Measurements from ENCODE around the gene PPP1R7. TPM values are rescaled to one million over a fixed set of nuclear protein-coding genes. Genes with fewer than 3 reads are reported as not detected.

Gene PPP1R7
- total RNA-seq, 1 donor, result 27.2 TPM

GRCh38 chr2:241160318-241160717, 10.1 kb downstream of the PPP1R7 start:
- Histone ChIP-seq H3K9me3 (ENCODE audit: low read depth, low read length) (no peaks in the 10 kb centered on the region), H3K27me3 (ENCODE audit: insufficient read depth, low read length) (no peaks in the 10 kb centered on the region), H3K4me3 (ENCODE audit: low read length) (no peak overlapping the region), H3K4me1 (ENCODE audit: insufficient read depth, low read length) (peaks cover 5% of the 10 kb centered on the region)

DNA sequence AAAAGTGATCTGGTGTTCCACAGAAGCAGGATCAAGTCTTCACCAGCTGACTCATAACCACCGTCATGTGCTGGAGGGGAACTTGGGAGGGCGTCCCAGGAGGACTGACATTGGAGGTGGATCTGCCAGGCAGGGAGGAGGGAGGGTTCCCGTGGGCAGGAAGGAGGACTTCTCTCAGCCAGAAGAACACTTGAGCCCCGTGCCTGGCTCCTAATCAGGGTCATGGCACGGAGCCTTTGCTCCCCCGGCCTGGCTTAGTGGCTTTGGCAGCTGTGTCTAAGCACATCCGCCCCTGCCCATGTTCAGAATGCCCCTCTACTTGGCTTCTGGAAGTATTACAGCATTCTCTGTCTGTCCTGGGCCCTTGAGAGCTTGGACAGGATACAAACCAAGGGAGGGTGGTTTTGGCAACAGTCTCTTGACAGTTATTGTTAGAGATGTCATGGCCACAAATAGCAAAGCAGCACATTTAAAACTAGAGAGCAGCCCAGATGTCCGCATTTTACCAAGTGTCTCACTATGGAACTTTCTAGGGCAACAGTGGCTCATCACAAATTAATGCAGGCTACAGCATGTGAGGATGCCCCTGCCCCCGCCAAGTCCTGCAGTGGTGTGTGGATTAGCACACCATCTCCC, 11.5 kb downstream of the PPP1R7 start:
- Histone ChIP-seq H3K27me3 (ENCODE audit: insufficient read depth, low read length) (no peaks in the 10 kb centered on the region), H3K9me3 (ENCODE audit: low read depth, low read length) (no peaks in the 10 kb centered on the region), H3K4me1 (ENCODE audit: insufficient read depth, low read length) (peaks cover 4% of the 10 kb centered on the region), H3K4me3 (ENCODE audit: low read length) (no peak overlapping the region)

GRCh38 chr2:241163601-241164118, 13.4 kb downstream of the PPP1R7 start:
- Histone ChIP-seq H3K4me1 (ENCODE audit: insufficient read depth, low read length) (no peaks in the 10 kb centered on the region), H3K4me3 (ENCODE audit: low read length) (no peak overlapping the region), H3K9me3 (ENCODE audit: low read depth, low read length) (no peaks in the 10 kb centered on the region), H3K27me3 (ENCODE audit: insufficient read depth, low read length) (no peaks in the 10 kb centered on the region)

DNA sequence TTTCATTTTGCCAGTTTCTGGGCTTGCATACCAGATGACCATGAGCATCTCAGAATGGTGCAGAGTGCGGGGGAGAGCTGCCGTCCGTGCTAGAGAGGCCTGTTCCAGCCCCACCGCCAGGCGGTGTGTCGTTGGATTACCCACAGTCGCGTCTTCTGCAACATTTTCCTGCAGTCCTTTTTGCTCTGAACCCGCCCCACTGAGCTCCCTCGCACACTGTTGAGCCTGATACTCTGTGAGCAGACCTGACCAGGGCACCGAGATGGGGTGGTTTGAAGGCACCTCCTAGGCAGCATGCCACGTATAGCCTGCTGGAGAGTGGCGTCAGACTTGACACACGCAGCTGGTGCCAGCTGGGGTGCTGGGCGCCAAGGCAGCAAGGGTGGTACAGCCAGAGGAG, 18.1 kb downstream of the PPP1R7 start:
- H3K4me3 ChIP-seq (ENCODE audit: low read length), result no peak overlapping the region
- H3K4me1 ChIP-seq (ENCODE audit: insufficient read depth, low read length), result no peaks in the 10 kb centered on the region
- H3K27me3 ChIP-seq (ENCODE audit: insufficient read depth, low read length), result no peaks in the 10 kb centered on the region
- peaks cover 10% of the 10 kb centered on the region for H3K9me3 ChIP-seq (ENCODE audit: low read depth, low read length)

GRCh38 chr2:241173557-241173956, 23.3 kb downstream of the PPP1R7 start:
- peaks cover 10% of the 10 kb centered on the region for H3K9me3 ChIP-seq (ENCODE audit: low read depth, low read length)
- H3K4me1 ChIP-seq (ENCODE audit: insufficient read depth, low read length), result no peaks in the 10 kb centered on the region
- no peaks in the 10 kb centered on the region for H3K27me3 ChIP-seq (ENCODE audit: insufficient read depth, low read length)
- H3K4me3 ChIP-seq (ENCODE audit: low read length), result no peak overlapping the region

GRCh38 chr2:241177526-241178334, 27.5 kb downstream of the PPP1R7 start:
- no peaks in the 10 kb centered on the region for H3K9me3 ChIP-seq (ENCODE audit: low read depth, low read length)
- no peaks in the 10 kb centered on the region for H3K4me1 ChIP-seq (ENCODE audit: insufficient read depth, low read length)

GRCh38 chr2:241178961-241179360, 28.7 kb downstream of the PPP1R7 start:
- Histone ChIP-seq H3K4me3 (ENCODE audit: low read length) (no peak overlapping the region), H3K9me3 (ENCODE audit: low read depth, low read length) (no peaks in the 10 kb centered on the region), H3K4me1 (ENCODE audit: insufficient read depth, low read length) (no peaks in the 10 kb centered on the region), H3K27me3 (ENCODE audit: insufficient read depth, low read length) (no peaks in the 10 kb centered on the region)

More at GRCh38 chr2:241177526-241178334, 27.5 kb downstream of the PPP1R7 start:
- H3K4me3 ChIP-seq (ENCODE audit: low read length), result no peak overlapping the region
- H3K27me3 ChIP-seq (ENCODE audit: insufficient read depth, low read length), result no peaks in the 10 kb centered on the region

DNA sequence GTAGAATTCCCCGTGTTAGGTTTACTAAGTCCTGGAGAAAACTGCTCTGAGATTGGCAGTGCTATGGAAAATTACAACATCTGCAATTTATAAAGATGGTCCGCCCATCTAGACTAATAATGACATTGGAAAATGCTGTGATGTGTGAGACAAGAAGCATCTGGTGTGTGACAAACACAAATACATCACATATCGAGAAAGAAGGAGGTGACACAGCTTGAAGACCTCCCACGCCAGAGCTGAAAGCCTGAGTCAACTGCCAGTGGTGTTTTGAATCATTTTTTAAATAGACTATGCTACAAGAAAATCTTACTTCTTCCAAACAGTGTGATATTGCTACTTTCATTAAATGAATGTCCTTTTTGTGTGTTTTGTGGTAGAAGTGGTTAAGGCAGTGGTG, 29.6 kb downstream of the PPP1R7 start:
- no peak overlapping the region for H3K4me3 ChIP-seq (ENCODE audit: low read length)
- no peaks in the 10 kb centered on the region for H3K27me3 ChIP-seq (ENCODE audit: insufficient read depth, low read length)
- no peaks in the 10 kb centered on the region for H3K4me1 ChIP-seq (ENCODE audit: insufficient read depth, low read length)
- H3K9me3 ChIP-seq (ENCODE audit: low read depth, low read length), result no peaks in the 10 kb centered on the region

- Histone ChIP-seq H3K4me3 (ENCODE audit: low read length) (no peak overlapping the region), H3K9me3 (ENCODE audit: low read depth, low read length) (no peaks in the 10 kb centered on the region), H3K4me1 (ENCODE audit: insufficient read depth, low read length) (no peaks in the 10 kb centered on the region), H3K27me3 (ENCODE audit: insufficient read depth, low read length) (no peaks in the 10 kb centered on the region)
Measured at GRCh38 chr2:241180495-241180894, 30.2 kb downstream of the PPP1R7 start.

- no peak overlapping the region for H3K4me3 ChIP-seq (ENCODE audit: low read length)
- no peaks in the 10 kb centered on the region for H3K27me3 ChIP-seq (ENCODE audit: insufficient read depth, low read length)
- H3K9me3 ChIP-seq (ENCODE audit: low read depth, low read length), result no peaks in the 10 kb centered on the region
- no peaks in the 10 kb centered on the region for H3K4me1 ChIP-seq (ENCODE audit: insufficient read depth, low read length)
Measured at GRCh38 chr2:241182126-241182525, 31.9 kb downstream of the PPP1R7 start.

- no peaks in the 10 kb centered on the region for H3K27me3 ChIP-seq (ENCODE audit: insufficient read depth, low read length)
- H3K4me3 ChIP-seq (ENCODE audit: low read length), result no peak overlapping the region
- H3K4me1 ChIP-seq (ENCODE audit: insufficient read depth, low read length), result no peaks in the 10 kb centered on the region
- H3K9me3 ChIP-seq (ENCODE audit: low read depth, low read length), result no peaks in the 10 kb centered on the region
Measured at GRCh38 chr2:241182531-241183133, 32.4 kb downstream of the PPP1R7 start.

DNA sequence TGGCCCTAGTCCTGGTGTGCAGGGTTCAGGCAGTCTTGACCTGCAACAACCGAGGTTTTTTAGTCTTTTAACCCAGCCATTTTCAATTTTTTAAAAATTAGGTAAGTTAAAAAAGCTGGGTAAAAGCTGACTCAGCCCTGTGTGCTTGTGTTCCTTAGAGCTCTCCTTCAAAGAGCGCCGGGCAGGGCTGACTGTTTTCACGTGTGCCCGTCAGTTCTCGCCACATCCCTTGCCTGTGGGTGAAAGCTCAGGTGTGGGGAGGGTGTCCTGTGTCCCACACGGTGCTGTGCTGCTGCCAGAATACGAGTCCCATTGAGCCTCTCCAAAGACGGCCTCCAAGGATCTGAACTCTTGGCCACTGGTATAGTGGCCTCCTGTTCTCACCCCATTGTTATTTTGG, 33.0 kb downstream of the PPP1R7 start:
- Histone ChIP-seq H3K9me3 (ENCODE audit: low read depth, low read length) (no peaks in the 10 kb centered on the region), H3K4me1 (ENCODE audit: insufficient read depth, low read length) (no peaks in the 10 kb centered on the region), H3K4me3 (ENCODE audit: low read length) (no peak overlapping the region), H3K27me3 (ENCODE audit: insufficient read depth, low read length) (no peaks in the 10 kb centered on the region)

GRCh38 chr2:241184901-241185300, 34.6 kb downstream of the PPP1R7 start:
- no peak overlapping the region for H3K4me3 ChIP-seq (ENCODE audit: low read length)
- H3K9me3 ChIP-seq (ENCODE audit: low read depth, low read length), result no peaks in the 10 kb centered on the region
- no peaks in the 10 kb centered on the region for H3K27me3 ChIP-seq (ENCODE audit: insufficient read depth, low read length)
- H3K4me1 ChIP-seq (ENCODE audit: insufficient read depth, low read length), result no peaks in the 10 kb centered on the region

GRCh38 chr2:241185961-241186360, 35.7 kb downstream of the PPP1R7 start:
- no peak overlapping the region for H3K4me3 ChIP-seq (ENCODE audit: low read length)
- H3K4me1 ChIP-seq (ENCODE audit: insufficient read depth, low read length), result no peaks in the 10 kb centered on the region

DNA sequence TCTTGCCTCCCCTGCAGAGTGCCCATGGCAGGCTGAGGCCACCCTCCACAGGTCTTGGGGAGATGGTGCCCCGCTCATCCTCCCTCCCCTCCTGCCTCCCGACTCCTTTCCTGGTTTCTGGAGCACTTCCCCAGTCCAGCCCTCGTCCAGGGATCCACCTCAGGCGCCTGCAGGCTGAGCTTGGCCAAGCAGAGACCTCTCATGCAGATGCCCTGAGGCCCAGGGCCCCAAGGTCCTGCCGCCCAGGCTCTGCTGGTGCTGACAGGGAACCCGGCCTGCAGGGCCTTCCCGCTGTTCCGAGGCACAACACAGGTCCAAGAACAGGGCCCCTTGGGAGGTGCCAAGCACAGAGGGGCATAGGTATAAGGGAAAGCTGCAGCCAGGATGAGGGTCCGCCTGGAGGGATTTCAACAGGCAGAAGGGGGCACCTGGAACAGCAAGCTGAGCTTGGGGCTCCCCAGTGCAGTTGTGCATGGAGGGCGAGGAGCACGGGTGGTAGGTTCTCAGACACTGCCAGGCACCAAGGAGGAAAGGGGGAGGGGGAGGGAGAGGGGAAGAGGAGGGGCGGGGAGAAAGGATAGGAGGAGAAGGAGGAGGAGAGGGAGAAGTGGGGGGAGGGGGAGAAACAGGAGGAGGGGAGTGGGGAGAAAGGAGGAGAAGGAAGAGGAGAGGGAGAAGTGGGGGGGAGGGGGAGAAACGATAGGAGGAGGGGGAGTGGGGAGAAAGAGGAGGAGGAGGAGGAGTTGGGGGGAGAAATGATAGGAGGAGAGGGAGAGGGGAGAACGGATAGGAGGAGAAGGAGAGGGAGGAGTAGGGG, 37.0 kb downstream of the PPP1R7 start:
- H3K9me3 ChIP-seq (ENCODE audit: low read depth, low read length), result no peaks in the 10 kb centered on the region
- H3K27me3 ChIP-seq (ENCODE audit: insufficient read depth, low read length), result no peaks in the 10 kb centered on the region
- H3K4me1 ChIP-seq (ENCODE audit: insufficient read depth, low read length), result no peaks in the 10 kb centered on the region
- H3K4me3 ChIP-seq (ENCODE audit: low read length), result no peak overlapping the region

More at GRCh38 chr2:241185961-241186360, 35.7 kb downstream of the PPP1R7 start:
- Histone ChIP-seq H3K9me3 (ENCODE audit: low read depth, low read length) (no peaks in the 10 kb centered on the region), H3K27me3 (ENCODE audit: insufficient read depth, low read length) (no peaks in the 10 kb centered on the region)
